Daoy (cell line): ENCODE results near the gene GAS2L1. TPM values are rescaled to one million over a fixed set of nuclear protein-coding genes. Genes with fewer than 3 reads are reported as not detected.

Experiments
- DNase-seq: peaks from one replicate; pipeline ENCODE4 v3.0.0-alpha.2; 2015; ENCODE audit warnings: low read depth
- total RNA-seq: library from RNA; depleted of rRNA; stranded (reverse); fragments of >200 nt; shearing (Covaris generic); gene quantifications from 2 replicates; pipeline ENCODE4 v1.2.3, GENCODE V29; 2014

GAS2L1 gene
- total RNA-seq, 1 experiment from 2014 or later: 10.0 TPM

DNA sequence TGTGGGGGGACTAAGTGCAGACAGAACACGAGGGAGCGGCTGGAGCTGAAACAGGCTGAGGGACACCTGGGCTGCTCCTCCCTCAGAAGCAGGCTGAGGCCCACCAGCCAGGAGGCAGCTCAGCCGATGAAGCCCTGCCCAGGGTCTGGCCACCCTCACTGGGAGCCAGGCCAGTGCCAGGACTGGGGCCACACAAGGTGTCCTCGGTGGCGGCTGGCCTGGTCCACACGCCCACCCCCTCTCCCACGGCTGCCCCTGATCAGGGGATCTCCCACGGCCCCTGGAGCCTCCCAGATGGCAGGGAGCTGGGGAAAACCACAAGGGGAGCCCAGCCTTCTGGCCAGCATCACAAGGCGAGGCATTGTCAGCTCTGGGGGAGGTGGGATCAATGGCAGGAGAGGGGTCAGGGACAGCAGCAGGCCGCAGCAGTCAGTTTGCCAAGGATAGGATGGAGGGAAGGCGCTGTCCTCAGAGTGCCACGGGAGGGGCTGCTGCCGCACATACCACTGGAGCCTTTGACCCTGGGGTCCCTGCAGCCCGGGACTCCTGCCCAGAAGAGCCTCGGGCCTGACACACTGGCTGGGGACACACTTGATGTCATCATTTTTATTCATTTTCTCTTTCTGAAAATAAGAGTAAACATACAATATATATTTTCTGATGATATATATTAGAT, 20.8 kb downstream of the GAS2L1 start:
- peak; percentile 1 for DNase-seq

GRCh38 chr22:29328055-29328454, 21.6 kb downstream of the GAS2L1 start:
- peak; percentile 1 for DNase-seq

DNA sequence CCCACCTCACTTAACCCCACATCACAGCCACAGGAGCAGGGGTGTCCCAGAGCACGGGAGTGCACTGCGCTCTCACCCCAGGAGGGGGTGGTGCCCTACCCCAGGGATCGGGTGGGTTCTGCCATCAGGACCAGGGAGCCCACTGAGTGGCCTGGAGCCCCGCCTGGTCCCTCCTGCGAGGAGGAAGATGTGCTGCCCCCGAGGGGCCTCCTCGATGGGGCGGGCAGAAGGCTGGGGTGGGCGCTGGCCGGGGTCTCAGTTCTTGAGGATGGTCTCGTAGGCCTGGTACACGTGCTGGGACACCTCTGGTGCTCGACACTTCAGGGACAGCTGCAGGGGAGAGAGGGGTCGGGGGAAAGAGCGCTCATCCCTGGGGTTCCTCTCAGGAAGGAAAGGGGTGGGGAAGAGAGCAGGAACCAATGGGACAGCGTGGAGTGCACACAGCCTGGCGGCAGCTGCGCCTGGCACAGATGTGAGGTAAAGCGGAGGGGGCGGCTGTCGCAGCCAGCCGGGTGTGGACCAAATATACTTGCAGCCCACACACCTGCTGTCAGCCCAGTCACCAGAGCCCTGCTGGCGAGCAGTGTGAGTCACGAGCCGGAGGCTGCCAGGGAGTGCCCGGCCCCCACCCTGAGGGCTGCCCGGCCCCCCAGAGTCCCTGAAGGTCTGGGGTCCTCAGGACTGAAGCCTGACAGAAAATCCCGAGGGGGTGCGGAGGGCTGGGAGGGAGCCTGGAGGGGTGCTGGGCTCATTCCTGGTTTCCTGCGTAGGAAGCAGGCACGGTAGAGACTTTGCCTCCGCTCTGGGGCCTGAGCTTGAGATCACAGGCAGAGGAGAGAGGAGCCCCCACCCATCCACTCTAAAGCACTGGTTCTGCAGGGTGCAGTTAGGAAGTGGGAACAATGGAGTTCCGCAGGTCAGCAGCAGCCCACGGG, 22.4 kb downstream of the GAS2L1 start:
- DNase-seq: peak; percentile 56

GRCh38 chr22:29329581-29329980, 23.1 kb downstream of the GAS2L1 start:
- no peak for DNase-seq

- peak; percentile 1 for DNase-seq
Measured at GRCh38 chr22:29330291-29330690, 23.8 kb downstream of the GAS2L1 start.

DNA sequence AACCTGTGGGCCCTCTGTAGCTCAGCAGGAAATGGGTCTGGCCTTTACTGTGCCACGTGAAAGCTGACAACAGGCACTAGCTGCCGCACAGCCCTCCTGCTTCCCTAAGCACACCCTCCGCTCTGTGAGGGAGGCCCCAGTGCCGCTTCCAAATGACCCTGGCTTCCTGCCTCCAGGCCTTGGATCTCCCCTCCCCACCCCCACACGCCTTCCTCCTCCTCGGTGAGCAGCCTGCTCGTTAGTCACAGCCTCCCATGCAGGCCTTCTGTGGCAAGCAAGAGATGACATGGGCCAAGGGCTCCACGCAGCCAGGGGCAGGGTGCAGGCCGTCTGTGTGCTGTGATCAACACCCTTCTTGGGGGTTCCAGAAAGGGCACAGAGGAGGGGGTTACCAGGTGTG, 24.3 kb downstream of the GAS2L1 start:
- peak; percentile 89 for DNase-seq

- peak; percentile 79 for DNase-seq
Measured at GRCh38 chr22:29331213-29331612, 24.8 kb downstream of the GAS2L1 start.

DNA sequence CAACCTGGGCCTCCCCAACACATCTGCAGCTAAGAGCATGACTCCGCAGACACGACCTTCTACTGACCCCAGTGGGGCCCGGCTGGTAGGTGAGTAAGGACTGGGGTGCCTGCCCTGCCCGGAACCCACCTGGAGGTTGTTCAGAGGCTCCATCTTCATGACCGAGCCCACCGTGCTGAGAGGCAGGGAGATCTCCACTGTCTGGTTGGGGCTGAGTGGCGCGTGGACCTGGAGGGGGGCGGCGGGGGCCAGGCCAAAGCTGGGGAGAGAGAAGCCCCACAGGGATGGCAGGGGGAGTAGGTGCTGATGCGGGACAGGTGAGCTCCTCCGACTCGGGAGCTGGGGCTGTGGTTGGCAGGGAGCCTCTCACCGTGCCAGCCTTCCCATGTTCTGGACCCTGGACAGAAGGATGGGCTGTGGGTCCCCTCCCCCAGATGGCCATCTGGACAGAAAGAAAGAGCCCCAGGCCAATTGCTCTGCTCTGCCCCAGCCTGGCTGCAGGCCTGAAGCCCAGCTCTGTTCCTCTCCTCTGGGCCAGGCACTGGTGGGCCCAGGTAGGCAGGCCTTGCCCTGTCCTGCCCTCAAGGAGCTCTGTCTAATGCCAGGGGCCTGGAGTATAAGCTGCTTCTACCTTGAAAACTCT, 25.3 kb downstream of the GAS2L1 start:
- no peak for DNase-seq

DNA sequence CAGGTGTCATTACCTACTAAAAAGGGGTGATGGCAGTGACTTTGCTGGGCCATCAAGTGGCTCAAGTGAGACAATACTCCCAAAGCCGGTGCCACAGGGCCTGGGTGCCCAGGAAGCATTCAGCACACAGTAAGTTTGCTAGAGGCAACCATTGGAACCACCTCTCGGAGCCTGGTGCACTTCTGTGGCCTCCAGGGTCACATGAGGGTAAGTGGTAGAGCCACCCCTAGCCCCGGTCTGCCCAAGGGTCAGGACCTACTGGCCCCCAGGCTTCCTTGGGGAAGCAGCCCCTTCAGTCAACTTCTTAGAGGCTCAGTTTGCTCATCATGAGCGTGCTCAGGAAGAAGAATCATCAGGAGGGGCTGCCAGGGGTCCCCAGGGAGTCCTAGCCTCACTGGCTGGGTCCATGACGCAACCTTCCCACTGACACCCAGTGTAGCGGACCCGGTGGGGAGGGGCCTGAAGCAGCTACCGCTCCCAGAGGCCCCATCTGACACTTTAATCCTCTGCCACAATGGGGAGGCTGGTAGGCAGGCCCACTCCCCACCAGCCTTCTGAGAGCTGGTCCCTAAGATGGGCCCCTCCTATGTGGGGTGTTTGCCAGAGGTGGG, 26.5 kb downstream of the GAS2L1 start:
- no peak for DNase-seq

GRCh38 chr22:29334148-29334547, 27.7 kb downstream of the GAS2L1 start:
- peak; percentile 2 for DNase-seq

- DNase-seq: peak; percentile 23
Measured at GRCh38 chr22:29334696-29335344, 28.4 kb downstream of the GAS2L1 start.

GRCh38 chr22:29335656-29336055, 29.2 kb downstream of the GAS2L1 start:
- DNase-seq: no peak

GRCh38 chr22:29336751-29337490, 30.5 kb downstream of the GAS2L1 start:
- DNase-seq: peak; percentile 2

DNA sequence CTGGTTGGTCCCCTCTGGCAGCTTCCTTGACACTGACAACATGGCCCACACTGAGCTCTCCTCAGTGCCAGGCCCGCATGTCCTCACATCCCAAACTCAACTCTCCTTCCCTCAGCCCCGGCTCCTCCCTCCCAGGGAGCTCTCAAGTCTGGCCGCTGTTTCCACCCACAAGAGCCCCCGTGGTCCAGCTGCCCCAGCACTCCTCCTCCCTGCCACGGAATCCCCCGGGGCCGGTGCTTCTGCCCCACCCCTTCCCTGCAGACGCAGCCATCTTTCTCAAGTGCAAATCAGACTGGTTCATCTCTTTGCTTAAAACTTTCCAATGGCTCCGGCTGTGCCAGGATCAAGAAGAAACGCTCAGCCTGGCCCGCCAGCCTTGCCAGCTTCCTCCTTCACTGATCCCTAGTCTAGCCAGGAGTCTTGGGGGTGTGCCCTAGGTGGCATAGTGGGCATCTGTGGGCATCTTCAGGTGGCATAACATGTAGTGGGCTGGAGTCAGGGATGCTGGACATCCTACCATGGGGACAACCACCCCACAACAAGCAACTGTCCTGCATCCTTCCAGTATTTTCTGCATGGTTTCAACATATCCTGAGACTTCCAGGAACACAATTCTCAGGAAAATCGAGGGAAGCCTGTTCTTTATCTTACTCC, 31.3 kb downstream of the GAS2L1 start:
- DNase-seq: no peak

DNA sequence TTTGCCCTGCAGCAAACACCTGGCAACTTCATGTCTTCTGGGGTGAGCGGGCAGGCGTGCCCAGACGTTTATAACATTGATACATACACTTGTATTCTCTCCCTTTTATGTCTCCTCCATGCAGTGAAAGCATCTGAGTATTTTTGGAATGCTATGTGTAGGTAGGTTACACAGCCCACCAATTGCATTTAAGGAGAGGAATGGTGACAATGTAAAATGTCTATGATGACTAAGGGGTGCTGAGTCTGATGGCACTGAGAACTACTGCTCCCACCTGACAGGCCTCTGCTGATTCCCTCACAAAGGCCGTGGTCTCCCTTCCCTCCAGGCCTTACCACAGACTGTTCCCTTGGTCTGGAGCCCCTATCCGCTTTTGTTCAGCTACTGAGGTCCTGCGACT, 31.9 kb downstream of the GAS2L1 start:
- no peak for DNase-seq

GRCh38 chr22:29339381-29340235, 33.2 kb downstream of the GAS2L1 start:
- DNase-seq: peak; percentile 27

DNA sequence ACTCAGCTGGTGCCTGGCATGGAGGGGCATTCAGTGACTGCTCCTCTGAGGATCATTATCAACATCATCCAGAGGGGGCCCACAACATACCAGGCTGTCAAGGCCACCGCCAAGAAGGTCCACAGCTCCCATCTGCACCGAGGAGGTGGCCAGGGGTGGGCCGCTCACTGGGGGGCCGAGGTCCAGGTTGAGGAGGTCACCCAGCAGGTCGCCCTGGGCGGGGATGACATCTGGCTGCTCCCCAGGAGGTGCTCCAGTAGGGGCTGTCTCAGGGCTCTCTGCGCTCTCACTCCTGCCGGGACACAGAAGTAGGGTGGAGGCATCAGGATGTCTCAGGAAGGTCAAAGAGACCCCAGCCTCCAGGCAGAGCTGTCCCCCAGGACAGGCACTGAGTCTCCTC, 34.1 kb downstream of the GAS2L1 start:
- no peak for DNase-seq

- no peak for DNase-seq
Measured at GRCh38 chr22:29341056-29341848, 34.8 kb downstream of the GAS2L1 start.

DNA sequence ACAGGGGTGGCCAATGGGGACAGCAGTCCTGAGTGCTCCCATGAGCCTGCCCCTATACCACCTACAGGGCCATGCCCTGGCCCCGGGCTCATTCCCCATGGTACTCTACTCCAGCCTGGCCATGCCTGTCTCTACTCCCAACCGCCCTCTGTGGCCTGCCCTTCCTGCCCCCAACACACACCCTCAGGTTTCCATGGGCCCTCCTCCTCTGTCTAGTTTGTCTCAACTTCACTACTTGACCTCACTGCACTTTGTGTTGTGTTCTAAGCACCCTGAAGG, 35.3 kb downstream of the GAS2L1 start:
- DNase-seq: no peak
